ENCODE measurements around the gene PSTPIP1. TPM values are rescaled to one million over a fixed set of nuclear protein-coding genes. Genes with fewer than 3 reads are reported as not detected.

The PSTPIP1 gene
- total and polyA plus RNA-seq, 2 of the 8 experiments (the other 6 are each of a cell fraction or from before 2014, with no cell fraction given), result 1.6 to 1.8 TPM

GRCh38 chr15:76978522-76979330 is 16.2 kb upstream of the PSTPIP1 start (continued):
- TF ChIP-seq POLR2A (IDR thresholded peaks at IDR 0.05; ENCODE audit: control extremely low read depth in 1 of 2, low read depth in 2 of 2, low read length in 2 of 2), result no peak
- TF ChIP-seq, protein P1, sequence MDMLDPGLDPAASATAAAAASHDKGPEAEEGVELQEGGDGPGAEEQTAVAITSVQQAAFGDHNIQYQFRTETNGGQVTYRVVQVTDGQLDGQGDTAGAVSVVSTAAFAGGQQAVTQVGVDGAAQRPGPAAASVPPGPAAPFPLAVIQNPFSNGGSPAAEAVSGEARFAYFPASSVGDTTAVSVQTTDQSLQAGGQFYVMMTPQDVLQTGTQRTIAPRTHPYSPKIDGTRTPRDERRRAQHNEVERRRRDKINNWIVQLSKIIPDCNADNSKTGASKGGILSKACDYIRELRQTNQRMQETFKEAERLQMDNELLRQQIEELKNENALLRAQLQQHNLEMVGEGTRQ (IDR thresholded peaks at IDR 0.05; ENCODE audit: low read length), result no peak
- no peak for TF ChIP-seq BACH1 (IDR thresholded peaks at IDR 0.05; ENCODE audit: low read length)
